H54 (cell line): ENCODE data around the gene SKAP1.
A peak's percentile ranks its signal among the peaks of the same experiment; 100 is the strongest.
"Not testable (repeated sequence)": the region's sequence is repeated elsewhere in the genome, so short reads cannot be mapped to it uniquely, and the experiment has no call there.

Experiments used
- DNase-seq: peaks from one replicate; pipeline ENCODE4 v3.0.0; 2011; ENCODE audit warnings: low spot score, mixed read lengths; ENCODE audit not compliant: insufficient read length
- FAIRE-seq: peaks from 3 replicates; lab custom pipeline; 2011; peaks lifted over from hg19 to GRCh38; lab: Jason Lieb, UNC
- POLR2A ChIP-seq: IDR thresholded peaks from 2 replicates; pipeline ENCODE4 v1.6.1; 2011; ENCODE audit warnings: low read depth, mild to moderate bottlenecking, low read length

Gene SKAP1

DNA sequence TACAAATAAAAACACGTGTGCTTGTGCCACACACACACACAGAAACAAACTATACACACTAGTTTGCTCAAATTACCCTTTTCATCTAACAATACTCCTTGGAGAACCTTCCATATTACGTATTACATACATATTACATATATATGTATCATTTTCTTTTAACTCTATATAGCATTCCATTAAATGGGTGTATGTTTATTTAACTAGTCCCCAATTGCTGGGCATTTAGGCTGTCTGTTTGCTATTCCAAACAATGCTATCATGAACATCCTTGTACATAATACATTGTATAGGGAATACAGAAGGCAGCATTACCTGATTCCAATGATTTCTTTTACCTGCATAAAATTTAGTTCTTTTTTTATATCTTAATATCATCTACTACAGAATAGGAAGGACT is 73.1 kb downstream of the SKAP1 start:
- no peak for FAIRE-seq
- DNase-seq: no peak

DNA sequence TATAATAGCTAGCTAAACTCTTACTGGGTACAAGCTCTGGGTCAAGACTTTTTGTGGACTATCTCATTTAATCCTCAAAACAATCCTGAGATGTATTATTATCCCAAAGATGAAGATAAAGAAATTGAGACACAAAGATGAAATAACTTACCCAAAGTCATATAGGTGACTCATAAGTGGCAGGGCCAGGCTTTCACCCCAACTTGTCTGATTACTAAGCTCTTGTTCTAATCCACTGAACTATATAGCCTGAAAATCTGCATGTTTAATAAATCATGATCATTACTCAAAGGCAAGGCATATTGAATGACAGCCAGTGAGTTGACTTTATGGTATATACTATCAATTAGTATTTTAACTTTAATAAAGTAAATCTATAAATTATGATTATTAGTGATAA is 77.4 kb downstream of the SKAP1 start:
- DNase-seq: no peak
- TF ChIP-seq POLR2A: no peak
- FAIRE-seq: peak; percentile 90

More for the DNA sequence above, 73.1 kb downstream of the SKAP1 start:
- no peak for TF ChIP-seq POLR2A

- FAIRE-seq: no peak
- DNase-seq: no peak
- no peak for TF ChIP-seq POLR2A
Observed at GRCh38 chr17:48351911-48352332, 78.1 kb downstream of the SKAP1 start.

DNA sequence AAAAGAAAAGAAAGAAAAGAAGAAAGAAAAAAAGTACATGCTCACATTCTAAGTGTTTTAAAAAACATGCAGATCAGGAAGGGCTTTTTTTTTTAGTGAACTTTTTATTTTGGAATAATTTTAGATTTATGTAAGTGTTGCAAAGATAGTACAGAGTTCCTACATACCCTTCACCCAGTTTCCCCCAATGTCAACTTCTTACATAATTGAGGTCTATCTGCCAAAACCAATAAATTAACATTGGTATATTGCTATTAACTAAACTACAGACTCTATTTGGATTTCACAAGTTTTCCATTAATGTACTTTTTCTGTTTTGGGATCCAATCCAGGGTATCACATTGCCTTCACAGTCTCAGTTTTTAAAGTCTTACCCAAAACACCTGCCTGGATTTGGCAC is 81.7 kb downstream of the SKAP1 start:
- TF ChIP-seq POLR2A: no peak
- DNase-seq (no peak), FAIRE-seq (peak; percentile 6)

DNA sequence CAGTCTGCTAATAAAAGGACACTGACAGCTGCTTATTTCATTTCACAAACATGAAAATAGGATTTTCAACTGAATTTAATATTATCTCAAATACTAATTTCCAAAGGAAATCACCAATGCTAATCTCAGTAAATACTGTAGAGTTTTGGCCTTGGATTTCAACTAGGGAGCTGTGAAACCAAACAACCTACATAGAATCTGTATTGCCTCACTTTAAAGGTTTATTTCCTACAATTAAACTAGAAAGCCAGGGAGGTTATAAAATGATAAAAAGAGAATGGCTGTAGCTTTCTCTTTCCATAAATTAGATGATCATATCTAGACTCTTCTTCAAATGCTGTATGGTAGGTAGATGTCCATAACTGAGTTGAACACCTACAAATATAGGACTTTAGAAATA is 82.8 kb downstream of the SKAP1 start:
- DNase-seq (no peak), FAIRE-seq (no peak)
- no peak for TF ChIP-seq POLR2A

GRCh38 chr17:48344251-48344650 is 85.8 kb downstream of the SKAP1 start:
- FAIRE-seq (peak; percentile 45), DNase-seq (no peak)
- no peak for TF ChIP-seq POLR2A

DNA sequence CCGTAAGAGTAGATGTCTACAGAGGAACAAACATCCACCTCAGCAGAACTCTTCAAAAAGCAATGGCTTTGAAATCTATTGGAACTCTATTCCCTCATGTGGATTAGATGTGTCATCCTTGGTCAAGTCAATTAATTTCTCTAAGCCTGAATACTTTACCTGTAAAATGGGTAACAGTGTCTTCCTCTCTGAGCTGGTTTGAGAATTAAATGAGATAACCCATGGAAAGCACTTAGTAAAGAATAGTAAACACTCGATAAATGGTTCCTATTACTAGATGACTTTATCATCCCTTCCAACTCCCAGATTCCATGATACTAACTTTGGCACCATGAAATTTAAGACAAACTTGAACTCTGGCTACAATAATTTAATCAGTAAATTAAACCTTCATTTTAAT is 89.1 kb downstream of the SKAP1 start:
- DNase-seq: no peak
- TF ChIP-seq POLR2A: no peak
- FAIRE-seq: peak; percentile 80

DNA sequence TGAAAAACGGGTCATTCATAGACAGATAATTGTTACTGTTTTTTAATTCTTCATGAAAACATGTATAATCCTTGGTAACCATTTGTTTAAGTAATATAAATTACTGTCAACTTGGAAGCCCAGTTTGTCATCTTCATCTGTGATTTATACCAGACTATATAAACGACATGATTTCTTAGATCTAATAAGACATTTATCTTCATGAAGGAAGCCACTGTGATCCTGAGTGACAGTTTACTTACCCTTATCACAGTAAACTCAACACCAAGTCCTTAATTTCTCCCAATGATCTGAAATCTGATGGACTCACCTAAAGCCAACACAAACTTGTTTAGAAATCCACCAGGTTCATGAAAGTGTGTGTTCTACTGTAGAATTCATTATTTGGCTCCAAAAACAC is 91.3 kb downstream of the SKAP1 start:
- no peak for TF ChIP-seq POLR2A
- DNase-seq (no peak), FAIRE-seq (peak; percentile 88)

DNA sequence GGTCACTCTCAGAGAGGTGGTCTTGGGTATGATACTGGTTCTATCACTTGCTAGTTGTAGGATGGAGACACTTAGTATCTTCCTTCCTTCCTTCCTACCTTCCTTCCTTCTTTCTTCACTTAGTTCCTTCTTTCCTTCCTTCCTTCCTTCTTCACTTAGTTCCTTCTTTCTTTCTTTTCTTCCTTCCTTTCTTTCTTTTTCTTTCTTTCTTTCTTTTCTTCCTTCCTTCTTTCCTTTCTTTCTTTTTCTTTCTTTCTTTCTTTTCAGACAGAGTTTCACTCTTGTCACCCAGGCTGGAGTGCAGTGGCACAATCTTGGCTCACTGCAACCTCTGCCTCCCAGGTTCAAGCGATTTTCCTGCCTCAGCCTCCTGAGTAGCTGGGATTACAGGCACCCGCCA is 92.1 kb downstream of the SKAP1 start:
- FAIRE-seq, DNase-seq: not testable (repeated sequence)

GRCh38 chr17:48336986-48337385 is 93.0 kb downstream of the SKAP1 start:
- FAIRE-seq (peak; percentile 33), DNase-seq (no peak)
- no peak for TF ChIP-seq POLR2A

DNA sequence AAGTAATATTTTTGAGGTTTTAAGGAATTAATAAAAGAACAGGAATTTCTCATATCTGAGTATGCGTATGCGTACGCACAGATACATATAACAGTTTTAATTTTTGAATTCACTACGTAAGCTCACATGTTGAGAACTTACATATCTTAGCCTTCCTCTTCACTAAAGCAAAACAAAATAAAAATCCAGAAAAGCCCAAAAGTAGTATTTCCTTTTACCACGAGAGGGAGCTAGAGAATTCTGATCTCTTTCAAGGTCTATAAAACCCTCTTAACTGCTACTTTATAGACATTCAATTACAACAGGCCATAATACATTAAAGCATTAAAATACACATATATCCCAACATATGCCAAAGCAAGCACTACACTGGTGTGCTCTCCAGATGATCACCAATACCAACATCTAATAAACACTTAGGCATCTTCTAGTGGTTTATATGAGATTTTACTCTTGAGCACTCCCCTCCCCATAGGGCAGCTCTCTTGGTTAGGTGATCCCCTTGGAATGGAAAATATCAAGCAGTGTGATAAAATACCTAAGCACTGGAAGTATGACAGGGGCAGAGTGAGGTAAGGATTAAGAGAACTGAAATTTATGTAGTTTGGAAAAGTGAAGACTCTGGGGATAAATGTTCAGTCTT is 94.0 kb downstream of the SKAP1 start:
- DNase-seq: no peak
- no peak for TF ChIP-seq POLR2A
- FAIRE-seq: peak; percentile 98

- TF ChIP-seq POLR2A: no peak
- DNase-seq: no peak
- no peak for FAIRE-seq
Observed at GRCh38 chr17:48335146-48335784, 94.7 kb downstream of the SKAP1 start.

DNA sequence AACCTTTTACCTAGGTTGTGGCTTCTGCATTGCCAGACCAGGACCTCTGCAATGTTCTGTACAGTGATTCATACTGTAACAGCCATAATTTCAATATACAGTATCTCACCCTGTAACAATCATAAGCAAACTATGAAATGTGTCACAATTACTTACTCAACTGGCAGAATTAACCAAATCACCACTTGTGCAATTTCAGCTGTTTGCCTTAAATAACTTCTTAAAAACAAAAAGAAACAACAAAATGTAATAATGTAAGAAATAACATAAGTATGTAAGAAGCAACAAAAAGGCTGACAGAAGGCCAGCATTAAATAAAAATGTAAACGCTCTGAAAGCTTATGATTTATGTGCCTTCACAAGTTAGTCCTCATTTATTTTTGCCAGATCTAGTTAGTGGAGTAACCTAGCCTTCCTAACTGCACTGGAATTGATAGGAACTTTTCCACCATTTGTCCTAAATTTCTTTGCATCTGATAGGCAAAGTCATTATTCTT is 96.9 kb downstream of the SKAP1 start:
- DNase-seq: no peak
- no peak for TF ChIP-seq POLR2A
- FAIRE-seq: peak; percentile 97

- DNase-seq (no peak), FAIRE-seq (no peak)
- TF ChIP-seq POLR2A: no peak
Observed at GRCh38 chr17:48330887-48331286, 99.1 kb downstream of the SKAP1 start.

- DNase-seq: peak; percentile 40
- no peak for TF ChIP-seq POLR2A
- FAIRE-seq: peak; percentile 99
Observed at GRCh38 chr17:48330421-48330820, 99.6 kb downstream of the SKAP1 start.

GRCh38 chr17:48328457-48328856 is 101.6 kb downstream of the SKAP1 start:
- FAIRE-seq (no peak), DNase-seq (no peak)
- no peak for TF ChIP-seq POLR2A
